SJSA1 (cell line): ENCODE results near the gene ZNF385B. TPM values are rescaled to one million over a fixed set of nuclear protein-coding genes. Genes with fewer than 3 reads are reported as not detected.
"Not testable (repeated sequence)": the region's sequence is repeated elsewhere in the genome, so short reads cannot be mapped to it uniquely, and the experiment has no call there.

ENCODE experiments used
- DNase-seq, 2 experiments: peaks; one replicate each; pipeline ENCODE4 v3.0.0-alpha.2; 2015 to 2020; ENCODE audit warnings: low spot score in 2 of 2, low read depth in 1 of 2
- H3K27ac ChIP-seq: fragments of 250-450 bp; sonication (Bioruptor Pico); 2 replicates; pipeline ENCODE4 v1.5.1; 2020; ENCODE audit warnings: mild to moderate bottlenecking, moderate library complexity
- H3K27me3 ChIP-seq: fragments of 250-450 bp; sonication (Bioruptor Pico); replicated peaks from 2 replicates; pipeline ENCODE4 v1.5.1; 2020; ENCODE audit warnings: mild to moderate bottlenecking, moderate library complexity
- H3K36me3 ChIP-seq: fragments of 250-450 bp; sonication (Bioruptor Pico); 2 replicates; pipeline ENCODE4 v1.5.1; 2020; ENCODE audit warnings: mild to moderate bottlenecking
- H3K4me1 ChIP-seq: fragments of 250-450 bp; sonication (Bioruptor Pico); replicated peaks from 2 replicates; pipeline ENCODE4 v1.6.1; 2021; ENCODE audit warnings: mild to moderate bottlenecking
- H3K4me3 ChIP-seq: fragments of 250-450 bp; sonication (Bioruptor Pico); 2 replicates; pipeline ENCODE4 v1.5.1; 2020; ENCODE audit warnings: mild to moderate bottlenecking
- H3K9me3 ChIP-seq: fragments of 250-450 bp; sonication (Bioruptor Pico); replicated peaks from 2 replicates; pipeline ENCODE4 v1.5.1; 2020; ENCODE audit warnings: mild to moderate bottlenecking
- total RNA-seq: library from RNA; depleted of rRNA; stranded (reverse); fragments of >200 nt; shearing (Covaris generic); gene quantifications from 2 replicates; pipeline ENCODE4 v1.2.3, GENCODE V29; 2014; rRNA removed

The ZNF385B gene
- not detected in 2 replicates for total RNA-seq

DNA sequence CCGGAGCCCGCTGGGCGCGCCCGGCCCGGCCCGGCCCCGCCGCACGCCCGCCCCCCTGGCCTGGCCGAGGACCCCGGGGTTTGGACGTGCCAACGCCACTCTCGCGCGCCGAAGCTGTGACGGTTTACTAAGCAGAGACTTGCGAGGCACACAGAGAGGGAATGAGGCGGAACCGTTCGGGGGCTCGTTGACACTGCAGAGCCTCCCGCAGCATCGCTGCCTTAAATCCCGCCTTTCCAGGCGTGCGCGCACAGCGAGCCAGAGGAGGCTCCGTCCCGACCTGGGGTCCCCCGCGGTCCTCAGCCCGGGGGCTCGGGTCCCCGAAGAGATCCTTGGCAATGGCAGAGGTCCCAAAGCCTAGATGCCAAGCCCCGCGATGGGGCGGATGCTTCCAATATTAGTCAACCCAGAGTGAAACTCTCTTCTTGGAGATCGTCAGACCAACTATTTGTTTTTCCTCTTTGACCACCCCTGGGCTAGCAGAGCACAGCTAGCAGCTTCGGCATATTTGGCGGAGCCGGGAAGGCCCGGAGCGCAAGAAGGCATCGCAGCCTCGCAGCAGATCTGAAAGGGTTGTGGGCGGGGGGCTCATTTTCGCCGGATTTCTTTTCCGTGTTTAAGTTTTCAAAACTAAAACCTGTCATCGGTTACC is at the start of gene ZNF385B:
ZNF385B (minus strand) TSS at position 197 of the 652 bp plus-strand sequence.
- Histone ChIP-seq H3K27me3 (peaks cover 69% of the 10 kb centered on the region), H3K36me3 (no peaks in the 10 kb centered on the region), H3K4me3 (peak within 1 kb of the TSS; percentile 31), H3K9me3 (no peaks in the 10 kb centered on the region), H3K27ac (no peak within 1 kb of the TSS), H3K4me1 (peaks cover 12% of the 10 kb centered on the region)
- peak in 1 of 2 experiments; percentile 26 for DNase-seq

DNA sequence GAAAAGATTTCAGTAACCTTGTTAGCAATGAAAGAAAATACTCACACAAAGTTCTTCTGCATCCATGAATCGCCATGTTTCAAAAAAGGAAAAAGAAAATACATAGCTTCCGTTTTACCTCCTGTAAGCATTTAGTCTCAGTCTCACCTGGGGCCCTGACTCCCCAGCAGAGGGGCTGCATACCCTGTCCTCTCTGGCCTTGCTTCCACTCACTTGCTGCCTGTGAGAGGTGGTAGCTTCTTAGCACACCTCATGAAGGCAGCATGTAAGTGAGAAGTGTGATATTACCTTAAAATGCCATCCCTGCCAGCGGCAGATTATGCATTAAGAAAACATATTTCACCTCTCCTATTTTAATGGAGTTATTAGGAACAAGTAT is 49.3 kb upstream of the ZNF385B start:
- Histone ChIP-seq H3K27ac (no peak overlapping the region), H3K4me3 (no peak overlapping the region), H3K9me3 (no peaks in the 10 kb centered on the region), H3K27me3 (no peaks in the 10 kb centered on the region), H3K36me3 (no peaks in the 10 kb centered on the region), H3K4me1 (no peaks in the 10 kb centered on the region)
- DNase-seq = no peak

DNA sequence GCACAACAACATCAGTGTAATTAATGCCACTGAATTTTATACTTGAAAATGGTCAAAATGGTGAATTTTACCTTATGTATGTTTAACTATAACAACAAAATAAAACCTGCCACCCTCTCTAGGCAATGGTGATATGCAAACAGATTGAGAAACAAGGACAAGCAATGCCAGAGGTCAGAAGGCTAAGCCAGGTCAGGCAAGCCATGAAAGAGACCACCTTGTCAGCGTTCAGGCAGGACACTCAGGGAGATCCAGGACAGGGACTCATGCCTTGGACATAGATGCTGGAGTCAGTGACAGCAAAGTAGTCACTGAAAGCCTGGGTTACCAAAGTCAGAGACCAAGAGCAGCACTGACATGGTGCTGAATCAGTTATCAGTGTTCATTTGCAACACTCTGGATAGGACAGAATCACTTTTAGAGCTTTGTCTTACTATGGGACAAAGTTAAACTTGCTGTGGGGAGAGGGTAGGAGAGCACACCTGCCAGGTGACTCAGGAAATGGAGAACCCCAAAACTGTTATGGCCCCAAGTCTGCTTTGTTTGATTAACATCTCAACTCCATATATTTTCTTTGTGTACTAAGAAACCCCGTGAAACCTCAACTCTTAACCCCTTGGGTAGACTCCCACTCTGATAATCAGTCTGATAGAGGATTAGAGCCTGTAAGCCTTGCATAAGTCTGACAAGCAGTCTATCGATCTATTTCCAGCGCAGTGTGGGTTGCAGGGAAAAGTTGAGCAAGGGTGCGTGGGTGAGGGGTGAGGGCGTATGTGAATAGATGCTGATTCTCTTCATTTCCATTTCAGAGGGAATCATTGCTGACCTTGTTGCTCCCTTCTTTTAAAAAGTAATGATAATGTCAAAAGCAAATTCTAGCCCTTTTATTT is 48.7 kb upstream of the ZNF385B start:
- Histone ChIP-seq H3K36me3 (no peaks in the 10 kb centered on the region), H3K27ac (no peak overlapping the region), H3K27me3 (no peaks in the 10 kb centered on the region), H3K9me3 (no peaks in the 10 kb centered on the region), H3K4me3 (no peak overlapping the region), H3K4me1 (no peaks in the 10 kb centered on the region)
- DNase-seq = no peak

DNA sequence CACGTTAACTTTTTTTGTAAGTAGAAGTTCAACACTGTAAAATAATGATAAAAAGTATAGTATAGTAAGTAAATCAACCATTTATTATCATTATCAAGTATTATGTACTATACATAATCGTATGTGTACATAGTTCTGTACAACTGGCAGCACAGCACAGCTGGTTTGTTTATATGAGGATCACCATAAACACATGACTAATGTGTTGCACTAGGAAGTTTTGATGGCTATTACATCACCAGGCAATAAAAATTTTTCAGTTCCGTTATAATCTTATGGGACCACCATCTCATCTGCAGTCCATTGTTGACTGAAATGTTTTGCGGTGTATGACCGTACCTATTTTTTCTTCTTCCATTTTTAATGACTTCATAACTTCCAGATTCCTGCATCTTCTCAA is 39.2 kb upstream of the ZNF385B start:
- H3K4me3 ChIP-seq = no peak overlapping the region
- no peaks in the 10 kb centered on the region for H3K27me3 ChIP-seq
- no peak overlapping the region for H3K27ac ChIP-seq
- no peaks in the 10 kb centered on the region for H3K9me3 ChIP-seq
- DNase-seq = no peak
- no peaks in the 10 kb centered on the region for H3K4me1 ChIP-seq
- H3K36me3 ChIP-seq = no peaks in the 10 kb centered on the region

DNA sequence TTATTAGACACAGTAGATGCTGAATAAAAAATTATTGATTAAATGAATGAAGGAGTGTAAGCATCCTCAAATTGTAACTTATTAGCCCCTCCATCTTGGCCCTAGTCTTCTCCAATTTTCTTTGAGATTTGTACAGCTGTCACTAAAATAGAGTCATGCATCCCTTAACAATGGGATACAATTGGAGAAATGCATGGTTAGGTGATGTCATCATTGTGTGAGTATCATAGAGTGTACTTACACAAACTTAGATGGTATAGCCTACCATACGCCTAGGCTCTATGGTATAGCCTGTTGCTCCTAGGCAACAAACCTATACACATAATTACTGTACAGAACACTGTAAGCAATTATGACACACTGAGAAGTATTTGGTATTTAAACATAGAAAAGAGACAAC is 38.3 kb upstream of the ZNF385B start:
- Histone ChIP-seq H3K4me1 (no peaks in the 10 kb centered on the region), H3K27ac (no peak overlapping the region), H3K4me3 (no peak overlapping the region), H3K36me3 (no peaks in the 10 kb centered on the region), H3K9me3 (no peaks in the 10 kb centered on the region), H3K27me3 (no peaks in the 10 kb centered on the region)
- DNase-seq = no peak

DNA sequence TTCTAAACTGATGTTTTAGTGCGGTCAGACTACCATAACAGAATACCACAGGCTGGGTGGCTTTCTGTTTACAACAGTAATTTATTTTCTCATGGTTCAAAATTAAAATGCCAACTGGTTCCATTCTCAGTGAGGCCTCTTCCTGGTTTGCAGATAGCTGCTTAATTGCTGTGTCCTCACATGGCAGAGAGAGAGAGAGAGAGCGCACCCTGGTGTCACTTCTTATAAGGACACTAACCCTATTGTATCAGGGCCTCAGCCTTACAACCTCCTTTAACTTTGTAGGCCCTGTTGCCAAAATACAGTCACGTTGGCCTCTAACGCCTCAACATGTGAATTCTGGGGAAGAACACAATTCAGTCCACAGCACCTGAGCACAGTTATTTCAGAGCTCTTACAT is 37.5 kb upstream of the ZNF385B start:
- no peaks in the 10 kb centered on the region for H3K36me3 ChIP-seq
- peak in 1 of 2 experiments; percentile 2 for DNase-seq
- no peaks in the 10 kb centered on the region for H3K27me3 ChIP-seq
- H3K4me3 ChIP-seq = no peak overlapping the region
- no peaks in the 10 kb centered on the region for H3K9me3 ChIP-seq
- no peak overlapping the region for H3K27ac ChIP-seq
- H3K4me1 ChIP-seq = no peaks in the 10 kb centered on the region

DNA sequence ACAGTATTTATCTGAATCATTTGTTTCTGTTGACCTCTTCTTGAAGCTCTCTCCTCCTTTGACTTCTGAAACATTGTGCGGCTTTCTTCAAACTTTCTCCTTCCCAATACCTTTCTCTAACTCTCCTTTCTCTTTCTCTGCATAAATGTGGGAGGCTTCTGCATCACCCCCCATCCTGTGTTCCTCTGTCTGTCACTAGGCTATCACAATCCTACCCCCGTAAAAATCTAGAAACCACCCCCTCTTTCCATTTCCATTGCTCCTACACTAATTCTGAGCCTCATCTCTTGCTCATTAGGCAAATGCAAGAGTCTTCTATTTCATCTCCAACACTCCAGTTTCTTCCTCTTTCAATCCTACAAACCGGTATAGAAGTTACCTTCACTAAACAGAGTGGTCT is 32.2 kb upstream of the ZNF385B start:
- no peaks in the 10 kb centered on the region for H3K27me3 ChIP-seq
- H3K4me1 ChIP-seq = no peaks in the 10 kb centered on the region
- H3K9me3 ChIP-seq = no peaks in the 10 kb centered on the region; the same call in 1 of the 2 replicates
- H3K36me3 ChIP-seq = no peaks in the 10 kb centered on the region
- no peak for DNase-seq
- H3K4me3 ChIP-seq = no peak overlapping the region
- no peak overlapping the region for H3K27ac ChIP-seq

DNA sequence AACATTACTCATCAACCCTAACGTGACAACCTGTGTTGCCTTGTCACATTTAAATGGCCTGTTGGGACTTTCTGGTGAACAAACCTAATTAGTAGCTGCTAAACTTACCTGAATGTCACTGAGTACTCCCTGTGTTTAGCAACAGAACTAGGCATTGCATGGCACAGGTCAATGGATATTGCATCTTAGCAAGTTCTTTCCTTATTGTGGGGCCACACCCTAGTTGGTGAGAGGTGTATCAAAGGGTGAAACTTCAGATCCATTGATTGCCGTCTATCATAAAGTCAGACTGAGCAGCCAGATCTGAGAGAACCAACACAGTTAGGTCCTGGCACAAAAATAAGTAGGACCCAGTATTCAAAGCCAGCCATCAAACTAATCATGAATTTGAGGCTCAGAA is 29.8 kb upstream of the ZNF385B start:
- Histone ChIP-seq H3K4me1 (no peaks in the 10 kb centered on the region), H3K27me3 (no peaks in the 10 kb centered on the region), H3K27ac (no peak overlapping the region), H3K9me3 (no peaks in the 10 kb centered on the region; the same call in 1 of the 2 replicates), H3K36me3 (no peaks in the 10 kb centered on the region), H3K4me3 (no peak overlapping the region)
- DNase-seq = no peak

DNA sequence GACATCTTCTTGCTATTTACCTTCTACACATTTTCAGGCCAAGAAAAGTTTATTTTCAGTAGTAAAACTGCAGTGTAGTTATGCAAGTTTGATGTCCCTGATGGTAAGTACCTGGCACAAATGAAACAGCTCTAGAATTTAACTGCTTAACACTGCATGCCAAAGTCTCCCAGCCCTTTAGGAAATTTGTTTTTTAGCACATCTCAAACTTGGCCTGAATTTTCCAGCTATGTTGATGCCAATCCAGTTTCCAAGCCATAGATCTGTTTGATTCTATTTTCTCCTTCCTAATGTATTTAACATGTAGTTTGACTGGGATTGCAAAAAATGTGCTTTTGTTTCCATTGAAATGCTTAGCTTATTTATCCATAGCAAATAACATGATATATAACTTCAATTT is 29.3 kb upstream of the ZNF385B start:
- Histone ChIP-seq H3K27ac (no peak overlapping the region), H3K27me3 (no peaks in the 10 kb centered on the region), H3K36me3 (no peaks in the 10 kb centered on the region), H3K4me1 (no peaks in the 10 kb centered on the region), H3K4me3 (no peak overlapping the region), H3K9me3 (no peaks in the 10 kb centered on the region; the same call in 1 of the 2 replicates)
- no peak for DNase-seq

DNA sequence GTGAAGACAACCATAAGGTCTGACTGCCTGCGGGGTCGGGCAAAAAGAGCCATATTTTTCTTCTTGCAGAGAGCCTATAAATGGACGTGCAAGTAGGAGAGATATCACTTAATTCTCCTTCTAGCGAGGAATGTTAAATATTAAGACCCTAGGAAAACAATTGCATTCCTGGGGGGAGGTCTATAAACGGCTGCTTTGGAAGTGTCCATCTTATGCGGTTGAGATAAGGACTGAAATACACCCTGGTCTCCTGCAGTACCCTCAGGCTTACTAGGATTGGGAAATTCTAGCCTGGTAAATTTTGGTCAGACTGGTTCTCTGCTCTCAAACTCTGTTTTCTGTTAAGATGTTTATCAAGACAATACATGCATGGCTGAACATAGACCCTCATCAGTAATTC is 27.2 kb upstream of the ZNF385B start:
- not testable (repeated sequence) for H3K4me3 ChIP-seq, H3K27me3 ChIP-seq, H3K27ac ChIP-seq, H3K9me3 ChIP-seq, DNase-seq, H3K4me1 ChIP-seq, H3K36me3 ChIP-seq

DNA sequence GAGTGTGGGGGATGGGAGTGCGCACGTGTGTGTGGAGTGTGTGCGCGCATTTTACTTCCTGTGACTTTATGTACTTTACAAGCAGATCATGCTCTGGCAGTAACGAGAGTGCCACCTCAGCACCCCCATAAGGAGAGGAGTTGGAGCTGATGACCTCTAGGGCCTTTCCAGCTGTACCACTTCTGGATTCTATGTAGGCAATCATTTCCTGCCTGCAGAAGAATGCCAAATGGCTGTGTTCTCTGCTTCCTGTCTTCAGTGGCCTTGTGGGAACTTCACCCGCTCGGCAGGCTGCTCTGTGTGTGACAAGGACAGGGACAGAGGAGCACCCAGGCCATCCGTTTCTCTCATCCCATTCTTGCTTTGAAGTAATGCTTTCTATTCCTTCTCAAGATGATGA is 22.8 kb upstream of the ZNF385B start:
- Histone ChIP-seq H3K36me3 (no peaks in the 10 kb centered on the region), H3K4me3 (no peak overlapping the region)

DNA sequence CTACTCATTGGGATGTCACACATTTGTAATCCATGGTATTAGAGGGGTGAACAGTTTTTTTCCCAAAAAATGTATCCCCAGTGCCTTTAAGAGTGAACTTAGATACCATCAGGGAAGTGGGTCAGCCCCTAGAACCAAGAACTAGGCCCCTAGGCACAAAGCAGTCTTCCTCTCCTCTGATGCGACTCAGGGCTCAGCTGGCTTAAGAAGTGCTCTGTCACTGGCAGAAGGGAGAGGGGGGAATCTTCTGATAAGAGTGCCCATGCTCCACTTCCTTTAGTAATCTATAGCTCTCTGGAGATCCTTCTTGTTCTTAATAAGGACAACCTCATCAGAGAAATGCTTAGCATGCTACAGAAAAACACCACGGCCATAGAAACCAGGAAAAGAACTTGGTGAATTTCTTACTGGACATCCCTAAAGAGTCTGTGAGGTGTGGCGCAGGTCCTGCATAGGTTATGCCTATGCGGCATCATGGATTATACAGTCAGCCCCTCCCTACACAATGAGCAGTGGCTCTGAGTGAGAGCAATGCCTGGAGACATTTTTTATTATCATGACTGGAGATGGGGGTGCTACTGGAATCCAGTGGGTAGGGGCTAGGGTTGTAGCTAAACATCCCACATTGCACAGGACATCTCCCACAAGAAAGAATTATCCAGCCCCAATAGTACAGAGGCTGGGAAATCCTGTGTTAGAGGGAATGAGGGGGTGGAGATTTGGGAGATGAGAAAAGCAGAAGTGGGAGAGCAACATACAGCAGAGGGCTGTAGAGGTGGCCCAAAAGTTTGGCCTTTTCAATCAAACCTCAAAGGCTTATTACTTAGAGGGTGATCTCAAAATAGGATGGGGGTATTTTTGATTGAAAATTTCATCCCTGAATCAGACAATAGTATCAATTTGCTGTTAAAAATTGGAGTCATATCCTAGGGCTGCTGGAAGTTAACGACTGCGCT is 21.7 kb upstream of the ZNF385B start:
- no peak for DNase-seq
- H3K9me3 ChIP-seq = no peaks in the 10 kb centered on the region
- no peak overlapping the region for H3K4me3 ChIP-seq
- H3K36me3 ChIP-seq = no peaks in the 10 kb centered on the region
- no peak overlapping the region for H3K27ac ChIP-seq
- no peaks in the 10 kb centered on the region for H3K4me1 ChIP-seq
- no peaks in the 10 kb centered on the region for H3K27me3 ChIP-seq

More for the DNA sequence above, 22.8 kb upstream of the ZNF385B start:
- Histone ChIP-seq H3K4me1 (no peaks in the 10 kb centered on the region), H3K27me3 (no peaks in the 10 kb centered on the region), H3K9me3 (no peaks in the 10 kb centered on the region), H3K27ac (no peak overlapping the region)
- DNase-seq = no peak

DNA sequence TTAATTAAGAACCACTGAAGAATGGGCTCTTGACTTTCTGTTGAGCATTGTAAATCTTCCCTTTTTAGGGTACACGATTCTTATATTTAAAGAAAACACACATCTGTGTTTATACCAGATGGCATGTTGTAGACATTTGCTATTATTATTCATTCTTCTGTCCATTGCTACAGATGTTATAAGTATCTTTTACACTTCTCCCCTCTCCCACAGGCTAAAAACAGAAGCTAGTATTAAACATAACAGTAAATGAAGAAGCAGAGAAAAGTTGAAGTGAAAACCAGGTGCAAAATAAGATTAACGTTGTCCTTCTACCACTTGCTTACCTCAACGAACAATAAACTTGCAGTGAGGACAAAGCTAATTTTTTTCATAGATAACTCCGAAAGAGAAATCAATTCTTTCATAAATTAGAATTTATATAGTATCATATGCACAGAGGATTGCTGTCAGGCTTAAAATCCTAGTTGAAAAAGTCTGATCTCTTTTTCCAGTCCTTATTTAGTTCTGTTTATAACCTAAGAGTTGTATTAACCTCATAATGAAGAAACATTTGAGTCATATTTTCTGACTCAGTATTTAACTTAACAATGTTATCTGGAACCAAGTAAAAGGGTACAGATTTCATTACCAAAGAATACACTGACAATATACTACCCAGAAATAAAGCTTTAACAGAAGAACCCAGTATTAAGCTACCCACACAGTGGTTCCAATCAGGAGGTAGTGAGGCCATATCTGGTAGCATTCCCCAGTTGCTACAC is 16.4 kb upstream of the ZNF385B start:
- H3K4me3 ChIP-seq = no peak overlapping the region
- no peak overlapping the region for H3K27ac ChIP-seq
- H3K4me1 ChIP-seq = no peaks in the 10 kb centered on the region
- no peak for DNase-seq
- no peaks in the 10 kb centered on the region for H3K36me3 ChIP-seq
- no peaks in the 10 kb centered on the region; the same call in 1 of the 2 replicates for H3K27me3 ChIP-seq
- H3K9me3 ChIP-seq = no peaks in the 10 kb centered on the region
